SH-SY5Y (cell line): ENCODE data around the gene TAMM41.

ENCODE experiments used
- GATA2 ChIP-seq: IDR thresholded peaks from 2 replicates; pipeline ENCODE4 v1.6.1; 2011; ENCODE audit warnings: mild to moderate bottlenecking, low read depth, low read length
- GATA3 ChIP-seq: IDR thresholded peaks from 2 replicates; pipeline ENCODE4 v1.6.1; 2011; ENCODE audit warnings: low read depth, mild to moderate bottlenecking, low read length, moderate library complexity

- no peak for TF ChIP-seq GATA2
- TF ChIP-seq GATA3: no peak
These were observed 66.3 kb downstream of the TAMM41 start for GRCh38 chr3:11780341-11780740.
